Neural crest cell (in vitro differentiated cells): ENCODE data around the gene PGM1. TPM values are rescaled to one million over a fixed set of nuclear protein-coding genes. Genes with fewer than 3 reads are reported as not detected.

Experiments
- DNase-seq: peaks from one replicate; pipeline ENCODE4 v3.0.0; 2021; ENCODE audit warnings: low read depth, mixed read lengths, low spot score
- H3K27ac Mint-ChIP-seq: one replicate; pipeline ENCODE4 v1.8.0; 2021; ENCODE audit warnings: mild to moderate bottlenecking, mixed read lengths; ENCODE audit not compliant: unreplicated experiment
- H3K27me3 Mint-ChIP-seq: 2 replicates; pipeline ENCODE4 v1.8.0; 2021; ENCODE audit warnings: low read depth, mild to moderate bottlenecking, mixed read lengths
- H3K36me3 Mint-ChIP-seq: 2 replicates; pipeline ENCODE4 v1.8.0; 2021; ENCODE audit warnings: low read depth, mild to moderate bottlenecking, mixed read lengths
- H3K4me1 Mint-ChIP-seq: 2 replicates; pipeline ENCODE4 v1.8.0; 2021; ENCODE audit warnings: mixed read lengths
- H3K4me3 Mint-ChIP-seq: one replicate; pipeline ENCODE4 v1.8.0; 2021; ENCODE audit warnings: mild to moderate bottlenecking, mixed read lengths
- H3K9me3 Mint-ChIP-seq: 2 replicates; pipeline ENCODE4 v1.8.0; 2021; ENCODE audit warnings: mixed read lengths
- CTCF ChIP-seq: fragments of 200-600 bp; sonication (generic); conservative IDR thresholded peaks from 2 replicates; pipeline ENCODE4 v1.5.0; 2021; ENCODE audit warnings: antibody characterized with exemption, mild to moderate bottlenecking
- total RNA-seq: library from RNA; stranded (reverse); gene quantifications from 2 replicates; pipeline ENCODE4 v1.2.1, GENCODE V29; 2021

Gene PGM1
- total RNA-seq, 1 donor from 2014 or later, result 35.3 TPM

DNA sequence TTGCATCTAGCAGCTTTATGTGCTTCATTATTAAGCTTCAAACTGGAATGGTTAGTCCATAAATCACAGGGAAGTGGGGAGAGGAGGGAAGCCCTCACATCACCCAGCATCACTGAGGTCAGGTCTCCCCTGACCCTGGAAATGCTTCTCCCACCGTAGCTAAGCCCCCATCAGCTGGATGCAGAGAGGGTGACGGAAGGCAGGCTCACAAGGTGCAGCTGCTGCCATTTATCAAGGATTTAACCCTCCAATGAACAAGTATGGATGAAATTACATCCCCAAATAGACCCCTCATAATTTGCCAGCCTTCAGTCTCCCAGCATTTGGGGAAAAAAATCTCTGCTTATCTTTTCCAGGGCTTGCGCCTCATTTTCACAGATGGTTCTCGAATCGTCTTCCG lies 60.8 kb downstream of the PGM1 start:
- peaks cover 11% of the 10 kb centered on the region for H3K36me3 Mint-ChIP-seq
- no peak for DNase-seq
- H3K9me3 Mint-ChIP-seq, result no peaks in the 10 kb centered on the region
- no peak for TF ChIP-seq CTCF
- no peaks in the 10 kb centered on the region for H3K27me3 Mint-ChIP-seq
- no peaks in the 10 kb centered on the region for H3K4me1 Mint-ChIP-seq
- H3K27ac Mint-ChIP-seq, result no peak overlapping the region
- H3K4me3 Mint-ChIP-seq, result no peak overlapping the region

DNA sequence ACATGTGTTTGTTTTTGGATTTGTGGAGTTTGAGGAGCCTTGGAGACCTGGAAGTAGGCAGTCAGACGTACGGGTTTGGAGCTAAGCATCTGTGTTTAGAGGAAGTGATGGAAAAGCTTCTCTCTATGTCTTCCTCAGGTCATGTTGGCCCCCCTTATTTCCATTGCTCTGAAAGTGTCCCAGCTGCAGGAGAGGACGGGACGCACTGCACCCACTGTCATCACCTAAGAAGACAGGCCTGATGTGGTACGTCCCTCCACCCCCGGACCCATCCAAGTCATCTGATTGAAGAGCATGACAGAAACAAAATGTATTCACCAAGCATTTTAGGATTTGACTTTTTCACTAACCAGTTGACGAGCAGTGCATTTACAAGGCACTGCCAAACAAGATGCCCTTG lies 66.2 kb downstream of the PGM1 start:
- no peak overlapping the region for H3K4me3 Mint-ChIP-seq
- no peaks in the 10 kb centered on the region for H3K9me3 Mint-ChIP-seq
- H3K36me3 Mint-ChIP-seq, result peaks cover 20% of the 10 kb centered on the region
- no peak for DNase-seq
- H3K4me1 Mint-ChIP-seq, result no peaks in the 10 kb centered on the region
- TF ChIP-seq CTCF, result no peak
- H3K27ac Mint-ChIP-seq, result no peak overlapping the region
- H3K27me3 Mint-ChIP-seq, result no peaks in the 10 kb centered on the region

GRCh38 chr1:63662056-63662836 lies 69.0 kb downstream of the PGM1 start:
- DNase-seq, result no peak

GRCh38 chr1:63662841-63663240 lies 69.6 kb downstream of the PGM1 start:
- peaks cover 19% of the 10 kb centered on the region for H3K36me3 Mint-ChIP-seq
- H3K27ac Mint-ChIP-seq, result no peak overlapping the region
- H3K4me3 Mint-ChIP-seq, result no peak overlapping the region
- no peaks in the 10 kb centered on the region for H3K27me3 Mint-ChIP-seq
- TF ChIP-seq CTCF, result no peak
- H3K4me1 Mint-ChIP-seq, result no peaks in the 10 kb centered on the region
- DNase-seq, result no peak
- H3K9me3 Mint-ChIP-seq, result peaks cover 4% of the 10 kb centered on the region

More at GRCh38 chr1:63662056-63662836, 69.0 kb downstream of the PGM1 start:
- Mint-ChIP-seq H3K27ac (no peak overlapping the region), H3K9me3 (peaks cover 4% of the 10 kb centered on the region), H3K4me3 (no peak overlapping the region), H3K36me3 (peaks cover 20% of the 10 kb centered on the region), H3K4me1 (no peaks in the 10 kb centered on the region), H3K27me3 (no peaks in the 10 kb centered on the region)
- no peak for TF ChIP-seq CTCF

GRCh38 chr1:63663301-63663700 lies 70.1 kb downstream of the PGM1 start:
- Mint-ChIP-seq H3K27me3 (no peaks in the 10 kb centered on the region), H3K9me3 (peaks cover 4% of the 10 kb centered on the region), H3K4me3 (no peak overlapping the region), H3K27ac (no peak overlapping the region), H3K36me3 (peaks cover 16% of the 10 kb centered on the region), H3K4me1 (no peaks in the 10 kb centered on the region)
- DNase-seq, result no peak
- no peak for TF ChIP-seq CTCF
